SK-N-SH (cell line): ENCODE data around the gene RFX3. TPM values are rescaled to one million over a fixed set of nuclear protein-coding genes. Genes with fewer than 3 reads are reported as not detected.

Source experiments
- CTCF ChIA-PET: fragments of 300-600, 350-600 bp; formaldehyde crosslinking; extraction: SDS; loops from one replicate; lab custom pipeline; 2021; lab: Yijun Ruan, JAX
- POLR2A ChIA-PET: fragments of 350-600 bp; sonication (Branson Sonifier 250); formaldehyde crosslinking; extraction: SDS; loops from one replicate; lab custom pipeline; 2020; ENCODE audit warnings: antibody characterized with exemption, inconsistent platforms; lab: Yijun Ruan, JAX
- DNase-seq: peaks from one replicate; pipeline ENCODE4 v3.0.0; 2012
- H2AFZ ChIP-seq: fragments of 200-600 bp; sonication (generic); 2 replicates; pipeline ENCODE4 v1.8.1; 2016; ENCODE audit warnings: antibody characterized with exemption, mild to moderate bottlenecking, low read depth
- H3F3A ChIP-seq: fragments of 200-600 bp; sonication (generic); replicated peaks from 2 replicates; pipeline ENCODE3; 2016; ENCODE audit warnings: antibody characterized with exemption, mild to moderate bottlenecking; ENCODE audit not compliant: insufficient read depth
- H3K27ac ChIP-seq, 2 experiments: fragments of 200-500 bp in 1 of 2; fragments of 200-600 bp in 1 of 2; sonication (Bioruptor generic) in 1 of 2; sonication (generic), shearing (Covaris generic) in 1 of 2; 2 replicates each; pipeline versions ENCODE4 v1.5.1 to v1.6.1; 2014 to 2016; ENCODE audit warnings: low read depth in 2 of 2, inconsistent platforms in 1 of 2, low read length in 1 of 2, mild to moderate bottlenecking in 1 of 2, mixed read lengths in 1 of 2
- H3K27me3 ChIP-seq: fragments of 200-600 bp; sonication (generic), shearing (Covaris generic); 2 replicates; pipeline ENCODE4 v1.6.1; 2016; ENCODE audit warnings: mixed run types; ENCODE audit not compliant: insufficient read depth
- H3K36me3 ChIP-seq, 2 experiments: fragments of 200-500 bp in 1 of 2; fragments of 200-600 bp in 1 of 2; sonication (Bioruptor generic) in 1 of 2; sonication (generic) in 1 of 2; replicated peaks in 1 of 2; 2 replicates each; pipeline versions ENCODE3 to v1.5.1; 2014 to 2016; ENCODE audit warnings: low read length in 1 of 2, mild to moderate bottlenecking in 1 of 2; ENCODE audit not compliant: insufficient read depth in 2 of 2, control insufficient read depth in 1 of 2
- H3K4me1 ChIP-seq, 2 experiments: fragments of 200-500 bp in 1 of 2; fragments of 200-600 bp in 1 of 2; sonication (Bioruptor generic) in 1 of 2; sonication (generic), shearing (Covaris generic) in 1 of 2; 2 replicates each; pipeline versions ENCODE4 v1.5.1 to v1.6.1; 2014 to 2016; ENCODE audit warnings: low read depth in 1 of 2, low read length in 1 of 2, mixed run types in 1 of 2; ENCODE audit not compliant: insufficient read depth in 2 of 2, control insufficient read depth in 1 of 2
- H3K4me2 ChIP-seq: fragments of 200-600 bp; sonication (generic), shearing (Covaris generic); 2 replicates; pipeline ENCODE4 v1.6.1; 2017; ENCODE audit warnings: mixed run types
- H3K4me3 ChIP-seq, 2 experiments: fragments of 200-500 bp in 1 of 2; fragments of 200-600 bp in 1 of 2; sonication (Bioruptor generic) in 1 of 2; sonication (generic), shearing (Covaris generic) in 1 of 2; 2 replicates each; pipeline versions ENCODE4 v1.5.1 to v1.8.1; 2014 to 2016; ENCODE audit warnings: low read depth in 2 of 2, inconsistent platforms in 1 of 2, low read length in 1 of 2, mild to moderate bottlenecking in 1 of 2, mixed read lengths in 1 of 2, moderate library complexity in 1 of 2
- H3K79me2 ChIP-seq: fragments of 200-600 bp; sonication (generic); 2 replicates; pipeline ENCODE4 v1.8.1; 2017; ENCODE audit warnings: mild to moderate bottlenecking; ENCODE audit not compliant: insufficient read depth
- H3K9ac ChIP-seq: fragments of 200-600 bp; sonication (generic); 2 replicates; pipeline ENCODE4 v1.6.1; 2017; ENCODE audit warnings: mixed run types
- H3K9me2 ChIP-seq: fragments of 200-600 bp; sonication (generic); 2 replicates; pipeline ENCODE4 v1.6.1; 2017; ENCODE audit warnings: mixed run types
- H3K9me3 ChIP-seq: fragments of 200-600 bp; sonication (generic); 2 replicates; pipeline ENCODE4 v1.6.1; 2017; ENCODE audit warnings: mixed run types, mild to moderate bottlenecking, moderate library complexity
- H4K20me1 ChIP-seq: fragments of 200-600 bp; sonication (generic); 2 replicates; pipeline ENCODE4 v1.6.1; 2017; ENCODE audit warnings: mild to moderate bottlenecking, mixed run types; ENCODE audit not compliant: insufficient read depth
- ELF1 ChIP-seq: IDR thresholded peaks from 2 replicates; pipeline ENCODE4 v1.4.0; 2012
- EP300 ChIP-seq, 2 experiments: IDR thresholded peaks; 2 replicates each; pipeline versions ENCODE4 v1.4.0 to v1.6.1; 2012; ENCODE audit warnings: borderline replicate concordance in 1 of 2, low read depth in 1 of 2, low read length in 1 of 2
- FOXJ3 ChIP-seq: sonication (generic); formaldehyde crosslinking; IDR thresholded peaks from 2 replicates; pipeline ENCODE4 v1.5.1; 2020; ENCODE audit warnings: mild to moderate bottlenecking, missing genetic modification reagents
- FOXM1 ChIP-seq: IDR thresholded peaks from 2 replicates; pipeline ENCODE4 v1.4.0; 2012; ENCODE audit warnings: low read depth, mild to moderate bottlenecking
- GATA2 ChIP-seq: sonication (generic); formaldehyde crosslinking; IDR thresholded peaks from 2 replicates; pipeline ENCODE4 v1.5.0; 2020; ENCODE audit warnings: mild to moderate bottlenecking, missing genetic modification reagents
- JUND ChIP-seq: IDR thresholded peaks from 2 replicates; pipeline ENCODE4 v1.4.0; 2012
- MAX ChIP-seq: IDR thresholded peaks from 2 replicates; pipeline ENCODE4 v1.4.0; 2012; ENCODE audit warnings: low read depth
- MEF2A ChIP-seq: IDR thresholded peaks from 2 replicates; pipeline ENCODE4 v1.4.0; 2012; ENCODE audit warnings: low read depth, borderline replicate concordance
- MXI1 ChIP-seq: IDR thresholded peaks from 2 replicates; pipeline ENCODE4 v1.6.1; 2012; ENCODE audit warnings: mild to moderate bottlenecking, low read depth, low read length, improper control_type of control experiment
- NFIC ChIP-seq: IDR thresholded peaks from 2 replicates; pipeline ENCODE4 v1.4.0; 2012; ENCODE audit warnings: borderline replicate concordance
- NRF1 ChIP-seq: IDR thresholded peaks from 2 replicates; pipeline ENCODE4 v1.6.1; 2012; ENCODE audit warnings: low read depth, mild to moderate bottlenecking, low read length
- POLR2AphosphoS5 ChIP-seq: IDR thresholded peaks from 2 replicates; pipeline ENCODE4 v1.6.1; 2012; ENCODE audit warnings: low read depth, low read length
- RAD21 ChIP-seq: IDR thresholded peaks from 2 replicates; pipeline ENCODE4 v1.6.1; 2012; ENCODE audit warnings: mild to moderate bottlenecking, low read length
- RCOR1 ChIP-seq: fragments of 150-350 bp; IDR thresholded peaks from 2 replicates; pipeline ENCODE4 v1.6.1; 2017; ENCODE audit warnings: antibody characterized with exemption, low read length
- RFX5 ChIP-seq: IDR thresholded peaks from 2 replicates; pipeline ENCODE4 v1.6.1; 2012; ENCODE audit warnings: mild to moderate bottlenecking, improper control_type of control experiment, low read length
- RXRA ChIP-seq: IDR thresholded peaks from 2 replicates; pipeline ENCODE4 v1.4.0; 2012; ENCODE audit warnings: low read depth, mild to moderate bottlenecking, borderline replicate concordance
- SIN3A ChIP-seq: IDR thresholded peaks from 2 replicates; pipeline ENCODE4 v1.6.1; 2012; ENCODE audit warnings: low read depth, mild to moderate bottlenecking, low read length, moderate library complexity, borderline replicate concordance
- TCF12 ChIP-seq: IDR thresholded peaks from 2 replicates; pipeline ENCODE4 v1.4.0; 2012
- TEAD4 ChIP-seq: IDR thresholded peaks from 2 replicates; pipeline ENCODE4 v1.4.0; 2012; ENCODE audit warnings: mild to moderate bottlenecking, borderline replicate concordance; ENCODE audit not compliant: insufficient read depth
- YY1 ChIP-seq: IDR thresholded peaks from 2 replicates; pipeline ENCODE4 v1.4.0; 2012; ENCODE audit warnings: low read depth, mild to moderate bottlenecking
- WGBS: methylation state at CpG from one replicate; pipeline ENCODE4 v1.1.6; 2017; ENCODE audit warnings: low lambda C conversion rate; 5-methylcytosine and 5-hydroxymethylcytosine counted together
- polyA plus RNA-seq, 3 experiments: library from polyadenylated mRNA; depleted of rRNA; stranded (reverse); fragments of >200 nt; gene quantifications; 2 replicates each; pipeline ENCODE4 v1.2.3, GENCODE V29; 2012
- TF ChIP-seq, protein P1 (sequence below): fragments of 150-350 bp; IDR thresholded peaks from 2 replicates; pipeline ENCODE4 v1.6.1; 2017; ENCODE audit warnings: antibody characterized with exemption, low read length, low read depth, borderline replicate concordance
- TF ChIP-seq, protein P2 (sequence below): fragments of 200-600 bp; sonication (generic); IDR thresholded peaks from 2 replicates; pipeline ENCODE4 v1.6.1; 2017; ENCODE audit warnings: antibody characterized with exemption, mild to moderate bottlenecking, moderate library complexity
- TF ChIP-seq, protein P3 (sequence below): IDR thresholded peaks from 2 replicates; pipeline ENCODE4; 2012
- TF ChIP-seq, protein P4 (sequence below): fragments of 150-350 bp; IDR thresholded peaks from 2 replicates; pipeline ENCODE4 v1.6.1; 2016; ENCODE audit warnings: mild to moderate bottlenecking, low read depth, low read length
- TF ChIP-seq, protein P5 (sequence below): IDR thresholded peaks from 2 replicates; pipeline ENCODE4 v1.4.0; 2012; ENCODE audit warnings: low read depth, borderline replicate concordance

The RFX3 gene
- polyA plus RNA-seq, 1 of the 3 experiments (the other 2 are of a cell fraction), result 1.7 TPM

GRCh38 chr9:3490957-3491356 lies 34.8 kb downstream of the RFX3 start (continued):
- TF ChIP-seq RAD21 (no peak), RCOR1 (no peak), MXI1 (no peak), MEF2A (no peak), YY1 (no peak), RXRA (no peak), POLR2AphosphoS5 (no peak), FOXM1 (no peak)
- TF ChIP-seq, protein P1, sequence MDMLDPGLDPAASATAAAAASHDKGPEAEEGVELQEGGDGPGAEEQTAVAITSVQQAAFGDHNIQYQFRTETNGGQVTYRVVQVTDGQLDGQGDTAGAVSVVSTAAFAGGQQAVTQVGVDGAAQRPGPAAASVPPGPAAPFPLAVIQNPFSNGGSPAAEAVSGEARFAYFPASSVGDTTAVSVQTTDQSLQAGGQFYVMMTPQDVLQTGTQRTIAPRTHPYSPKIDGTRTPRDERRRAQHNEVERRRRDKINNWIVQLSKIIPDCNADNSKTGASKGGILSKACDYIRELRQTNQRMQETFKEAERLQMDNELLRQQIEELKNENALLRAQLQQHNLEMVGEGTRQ, result no peak
- TF ChIP-seq, protein P2, sequence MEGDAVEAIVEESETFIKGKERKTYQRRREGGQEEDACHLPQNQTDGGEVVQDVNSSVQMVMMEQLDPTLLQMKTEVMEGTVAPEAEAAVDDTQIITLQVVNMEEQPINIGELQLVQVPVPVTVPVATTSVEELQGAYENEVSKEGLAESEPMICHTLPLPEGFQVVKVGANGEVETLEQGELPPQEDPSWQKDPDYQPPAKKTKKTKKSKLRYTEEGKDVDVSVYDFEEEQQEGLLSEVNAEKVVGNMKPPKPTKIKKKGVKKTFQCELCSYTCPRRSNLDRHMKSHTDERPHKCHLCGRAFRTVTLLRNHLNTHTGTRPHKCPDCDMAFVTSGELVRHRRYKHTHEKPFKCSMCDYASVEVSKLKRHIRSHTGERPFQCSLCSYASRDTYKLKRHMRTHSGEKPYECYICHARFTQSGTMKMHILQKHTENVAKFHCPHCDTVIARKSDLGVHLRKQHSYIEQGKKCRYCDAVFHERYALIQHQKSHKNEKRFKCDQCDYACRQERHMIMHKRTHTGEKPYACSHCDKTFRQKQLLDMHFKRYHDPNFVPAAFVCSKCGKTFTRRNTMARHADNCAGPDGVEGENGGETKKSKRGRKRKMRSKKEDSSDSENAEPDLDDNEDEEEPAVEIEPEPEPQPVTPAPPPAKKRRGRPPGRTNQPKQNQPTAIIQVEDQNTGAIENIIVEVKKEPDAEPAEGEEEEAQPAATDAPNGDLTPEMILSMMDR, result no peak

DNA sequence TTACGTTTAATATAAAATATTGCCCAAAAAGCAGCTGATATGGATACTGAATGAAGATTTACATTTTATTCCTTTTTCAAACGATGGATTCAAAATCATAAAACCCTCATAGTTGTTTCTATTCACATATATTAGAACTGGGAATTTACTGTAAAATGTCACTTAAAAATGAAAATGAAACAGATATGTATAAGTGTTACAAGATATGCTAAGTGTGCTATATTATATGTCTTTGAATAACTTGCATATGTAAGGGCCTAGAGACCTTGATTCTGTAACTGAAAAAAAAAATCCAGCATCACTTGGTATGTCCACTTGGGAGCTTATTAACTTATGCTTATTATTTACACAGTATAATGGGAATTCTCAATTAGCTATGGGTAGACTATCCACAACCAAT lies 43.2 kb downstream of the RFX3 start:
- H3K4me3 ChIP-seq, result no peak overlapping the region
- DNase-seq, result no peak
- ChIA-PET POLR2A (interaction anchor here (0.6 kb wide), 1 partner anchor 345 kb away, joined by 3 read pairs; no protein-coding TSS in a partner anchor), CTCF (interaction anchor here (1.9 kb wide), 1 partner anchor 15 kb away, joined by 11 read pairs; no protein-coding TSS in a partner anchor)
- no peak overlapping the region for H3K4me2 ChIP-seq
- no peaks in the 10 kb centered on the region for H3K27me3 ChIP-seq
- H3K9ac ChIP-seq, result no peak overlapping the region
- WGBS, result 94% methylated on average over 2 of the region's 2 CpGs
- H3K27ac ChIP-seq, result no peak overlapping the region
- H3K79me2 ChIP-seq, result no peaks in the 10 kb centered on the region
- no peaks in the 10 kb centered on the region for H3F3A ChIP-seq
- TF ChIP-seq POLR2AphosphoS5 (no peak), TCF12 (no peak), RCOR1 (no peak), RFX5 (no peak), JUND (no peak), RAD21 (no peak), SIN3A (no peak), FOXJ3 (CRISPR knock-in tag) (no peak), NFIC (no peak), NRF1 (no peak), EP300 (IDR thresholded peaks at IDR 0.05; ENCODE audit: borderline replicate concordance in 1 of 2, low read depth in 1 of 2, low read length in 1 of 2) (no peak), TEAD4 (no peak), MAX (no peak), GATA2 (no peak), MEF2A (no peak), YY1 (no peak), ELF1 (no peak)
- TF ChIP-seq, protein P3, sequence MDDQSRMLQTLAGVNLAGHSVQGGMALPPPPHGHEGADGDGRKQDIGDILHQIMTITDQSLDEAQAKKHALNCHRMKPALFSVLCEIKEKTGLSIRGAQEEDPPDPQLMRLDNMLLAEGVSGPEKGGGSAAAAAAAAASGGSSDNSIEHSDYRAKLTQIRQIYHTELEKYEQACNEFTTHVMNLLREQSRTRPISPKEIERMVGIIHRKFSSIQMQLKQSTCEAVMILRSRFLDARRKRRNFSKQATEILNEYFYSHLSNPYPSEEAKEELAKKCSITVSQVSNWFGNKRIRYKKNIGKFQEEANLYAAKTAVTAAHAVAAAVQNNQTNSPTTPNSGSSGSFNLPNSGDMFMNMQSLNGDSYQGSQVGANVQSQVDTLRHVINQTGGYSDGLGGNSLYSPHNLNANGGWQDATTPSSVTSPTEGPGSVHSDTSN, result no peak
- TF ChIP-seq, protein P4, sequence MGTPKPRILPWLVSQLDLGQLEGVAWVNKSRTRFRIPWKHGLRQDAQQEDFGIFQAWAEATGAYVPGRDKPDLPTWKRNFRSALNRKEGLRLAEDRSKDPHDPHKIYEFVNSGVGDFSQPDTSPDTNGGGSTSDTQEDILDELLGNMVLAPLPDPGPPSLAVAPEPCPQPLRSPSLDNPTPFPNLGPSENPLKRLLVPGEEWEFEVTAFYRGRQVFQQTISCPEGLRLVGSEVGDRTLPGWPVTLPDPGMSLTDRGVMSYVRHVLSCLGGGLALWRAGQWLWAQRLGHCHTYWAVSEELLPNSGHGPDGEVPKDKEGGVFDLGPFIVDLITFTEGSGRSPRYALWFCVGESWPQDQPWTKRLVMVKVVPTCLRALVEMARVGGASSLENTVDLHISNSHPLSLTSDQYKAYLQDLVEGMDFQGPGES, result no peak
- TF ChIP-seq, protein P5, sequence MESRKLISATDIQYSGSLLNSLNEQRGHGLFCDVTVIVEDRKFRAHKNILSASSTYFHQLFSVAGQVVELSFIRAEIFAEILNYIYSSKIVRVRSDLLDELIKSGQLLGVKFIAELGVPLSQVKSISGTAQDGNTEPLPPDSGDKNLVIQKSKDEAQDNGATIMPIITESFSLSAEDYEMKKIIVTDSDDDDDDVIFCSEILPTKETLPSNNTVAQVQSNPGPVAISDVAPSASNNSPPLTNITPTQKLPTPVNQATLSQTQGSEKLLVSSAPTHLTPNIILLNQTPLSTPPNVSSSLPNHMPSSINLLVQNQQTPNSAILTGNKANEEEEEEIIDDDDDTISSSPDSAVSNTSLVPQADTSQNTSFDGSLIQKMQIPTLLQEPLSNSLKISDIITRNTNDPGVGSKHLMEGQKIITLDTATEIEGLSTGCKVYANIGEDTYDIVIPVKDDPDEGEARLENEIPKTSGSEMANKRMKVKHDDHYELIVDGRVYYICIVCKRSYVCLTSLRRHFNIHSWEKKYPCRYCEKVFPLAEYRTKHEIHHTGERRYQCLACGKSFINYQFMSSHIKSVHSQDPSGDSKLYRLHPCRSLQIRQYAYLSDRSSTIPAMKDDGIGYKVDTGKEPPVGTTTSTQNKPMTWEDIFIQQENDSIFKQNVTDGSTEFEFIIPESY, result no peak
- H2AFZ ChIP-seq, result no peak overlapping the region
- peaks cover 11 to 16% of the 10 kb centered on the region in 2 experiments for H3K36me3 ChIP-seq
- no peaks in the 10 kb centered on the region for H4K20me1 ChIP-seq
- no peaks in the 10 kb centered on the region for H3K9me2 ChIP-seq
- H3K9me3 ChIP-seq, result peaks cover 6% of the 10 kb centered on the region; the same call in 1 of the 2 replicates
- H3K4me1 ChIP-seq, result no peaks in the 10 kb centered on the region
